MCF 10A (cell line): ENCODE measurements around the gene CEP19. TPM values are rescaled to one million over a fixed set of nuclear protein-coding genes. Genes with fewer than 3 reads are reported as not detected.

ENCODE experiments used
- BruUV-seq: library from RNA; stranded (reverse); fragments of 400-500 nt; replicated peaks from 2 replicates; lab custom pipeline; 2021; lab: Mats Ljungman, UMichigan
- CTCF ChIA-PET: fragments of 300-600 bp; sonication (Branson Sonifier 250); formaldehyde crosslinking; extraction: SDS; loops from one replicate; lab custom pipeline; 2021; ENCODE audit warnings: antibody characterized with exemption, inconsistent platforms; lab: Yijun Ruan, JAX
- POLR2A ChIA-PET: fragments of 300-600, 350-650 bp; sonication (Branson Sonifier 250); formaldehyde crosslinking; extraction: SDS; loops from one replicate; lab custom pipeline; 2020; ENCODE audit warnings: antibody characterized with exemption, inconsistent platforms; lab: Yijun Ruan, JAX
- DNase-seq: peaks from one replicate; pipeline ENCODE4 v3.0.0-alpha.2; 2018; ENCODE audit not compliant: unreplicated experiment
- H3K27ac Mint-ChIP-seq: one replicate; pipeline ENCODE4 v1.8.0; 2022; ENCODE audit warnings: mild to moderate bottlenecking, low read depth, mixed read lengths; ENCODE audit not compliant: unreplicated experiment
- H3K27me3 Mint-ChIP-seq: one replicate; pipeline ENCODE4 v1.8.0; 2022; ENCODE audit warnings: mixed read lengths; ENCODE audit not compliant: insufficient read depth, unreplicated experiment
- H3K36me3 Mint-ChIP-seq: one replicate; pipeline ENCODE4 v1.8.0; 2022; ENCODE audit warnings: mild to moderate bottlenecking, moderate library complexity, mixed read lengths; ENCODE audit not compliant: insufficient read depth, unreplicated experiment
- H3K4me1 Mint-ChIP-seq: one replicate; pipeline ENCODE4 v1.8.0; 2022; ENCODE audit warnings: mixed read lengths; ENCODE audit not compliant: insufficient read depth, unreplicated experiment
- H3K4me3 Mint-ChIP-seq: one replicate; pipeline ENCODE4 v1.8.0; 2022; ENCODE audit warnings: mild to moderate bottlenecking, moderate library complexity, mixed read lengths; ENCODE audit not compliant: unreplicated experiment
- H3K9me3 Mint-ChIP-seq: one replicate; pipeline ENCODE4 v1.8.0; 2022; ENCODE audit warnings: mixed read lengths; ENCODE audit not compliant: unreplicated experiment
- CTCF ChIP-seq: fragments of 200-600 bp; IDR thresholded peaks from one replicate; pipeline ENCODE4 v1.8.0; 2022; ENCODE audit warnings: antibody characterized with exemption, mild to moderate bottlenecking; ENCODE audit not compliant: unreplicated experiment
- intact Hi-C: fragments of 100-400 bp; cut with micrococcal nuclease; formaldehyde crosslinking; loops from 2 replicates; pipeline ENCODE4 v1.14.1; 2022
- total RNA-seq: library from RNA; stranded (reverse); gene quantifications from 2 replicates; pipeline ENCODE4 v1.2.3, GENCODE V29; 2022

The CEP19 gene
- total RNA-seq, 1 experiment from 2014 or later = 1.8 TPM

GRCh38 chr3:196659901-196660351 lies 52.1 kb downstream of the CEP19 start:
- Mint-ChIP-seq H3K27me3 (no peaks in the 10 kb centered on the region), H3K9me3 (no peaks in the 10 kb centered on the region), H3K36me3 (no peaks in the 10 kb centered on the region), H3K4me1 (no peaks in the 10 kb centered on the region), H3K4me3 (no peak overlapping the region), H3K27ac (no peak overlapping the region)
- TF ChIP-seq CTCF = no peak
- BruUV-seq = no TSS peak
- intact Hi-C loops = no loop called here
- no peak for DNase-seq
- CTCF ChIA-PET = interaction anchor here (1.4 to 1.5 kb wide), 2 partner anchors 25 to 52 kb away, joined by 4 to 6 read pairs; no protein-coding TSS in a partner anchor
- POLR2A ChIA-PET = interaction anchor here (1.0 kb wide), 1 partner anchor 9 kb away, joined by 3 read pairs; no protein-coding TSS in a partner anchor

Other genes starting within 250 kb of the CEP19 start
- 25.0 and 27.0 TPM in 2 replicates for gene RNF168, start 208.5 kb downstream of the CEP19 start, total RNA-seq
- gene SMCO1, start 196.9 kb downstream of the CEP19 start, total RNA-seq = not detected in 2 replicates
- 14.4 and 18.8 TPM in 2 replicates for gene WDR53, start 143.7 kb downstream of the CEP19 start, total RNA-seq
- gene FBXO45, start 143.6 kb downstream of the CEP19 start, total RNA-seq = 13.2 and 16.0 TPM in 2 replicates
- not detected in 2 replicates for gene NRROS, start 72.6 kb downstream of the CEP19 start, total RNA-seq
- gene PIGX, start 127 bp upstream of the CEP19 start, total RNA-seq = 20.8 and 23.2 TPM in 2 replicates
- gene PAK2, start 27.6 kb upstream of the CEP19 start, total RNA-seq = 119 and 126 TPM in 2 replicates
- gene SENP5, start 155.7 kb upstream of the CEP19 start, total RNA-seq = 30.2 and 37.0 TPM in 2 replicates
- 80.9 and 91.8 TPM in 2 replicates for gene NCBP2, start 230.3 kb upstream of the CEP19 start, total RNA-seq